Cortex of kidney (tissue), 1 donor: ENCODE measurements around the gene TGFB1.

ENCODE experiments used
- DNase-seq: peaks from one replicate; lab custom pipeline; 2025; lab: John Stamatoyannopoulos, UW

Gene TGFB1

DNA sequence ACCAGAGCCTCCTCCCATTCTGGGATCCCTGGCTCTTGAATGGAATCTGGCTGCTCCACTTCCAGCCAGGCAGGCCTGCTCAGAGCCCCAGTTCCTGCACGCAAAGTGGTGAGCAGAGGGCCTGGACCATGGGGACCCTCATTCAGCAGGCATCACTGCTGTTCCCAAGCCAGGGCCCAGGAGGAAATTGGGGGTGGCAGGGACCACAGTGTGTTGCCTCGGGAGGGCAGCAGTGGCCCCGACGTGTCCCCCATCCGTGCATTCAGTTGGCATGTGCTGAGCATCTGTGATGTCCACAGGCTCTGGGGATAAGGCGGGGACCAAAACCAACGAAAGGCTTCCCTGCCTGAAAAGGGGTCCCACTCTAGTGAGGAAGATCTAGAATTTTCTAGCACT is 32.5 kb downstream of the TGFB1 start:
- no peak for DNase-seq

GRCh38 chr19:41320568-41320967 is 33.2 kb downstream of the TGFB1 start:
- DNase-seq: no peak

DNA sequence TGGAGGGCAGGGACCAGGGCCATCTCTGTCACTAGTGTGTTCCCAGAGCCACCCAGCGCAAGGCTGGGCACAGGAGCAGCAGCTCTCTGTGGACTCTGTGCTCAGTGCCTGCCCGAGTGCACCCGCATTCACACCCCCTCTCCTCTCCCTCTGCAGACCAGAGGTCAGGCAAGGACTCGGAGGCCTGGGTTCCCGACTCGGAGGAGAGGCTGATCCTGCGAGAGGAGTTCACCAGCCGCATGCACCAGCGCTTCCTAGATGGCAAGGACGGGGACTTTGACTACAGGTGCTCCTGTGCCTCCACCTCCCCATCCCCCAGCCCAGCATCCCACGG is 33.6 kb downstream of the TGFB1 start:
- DNase-seq: no peak

DNA sequence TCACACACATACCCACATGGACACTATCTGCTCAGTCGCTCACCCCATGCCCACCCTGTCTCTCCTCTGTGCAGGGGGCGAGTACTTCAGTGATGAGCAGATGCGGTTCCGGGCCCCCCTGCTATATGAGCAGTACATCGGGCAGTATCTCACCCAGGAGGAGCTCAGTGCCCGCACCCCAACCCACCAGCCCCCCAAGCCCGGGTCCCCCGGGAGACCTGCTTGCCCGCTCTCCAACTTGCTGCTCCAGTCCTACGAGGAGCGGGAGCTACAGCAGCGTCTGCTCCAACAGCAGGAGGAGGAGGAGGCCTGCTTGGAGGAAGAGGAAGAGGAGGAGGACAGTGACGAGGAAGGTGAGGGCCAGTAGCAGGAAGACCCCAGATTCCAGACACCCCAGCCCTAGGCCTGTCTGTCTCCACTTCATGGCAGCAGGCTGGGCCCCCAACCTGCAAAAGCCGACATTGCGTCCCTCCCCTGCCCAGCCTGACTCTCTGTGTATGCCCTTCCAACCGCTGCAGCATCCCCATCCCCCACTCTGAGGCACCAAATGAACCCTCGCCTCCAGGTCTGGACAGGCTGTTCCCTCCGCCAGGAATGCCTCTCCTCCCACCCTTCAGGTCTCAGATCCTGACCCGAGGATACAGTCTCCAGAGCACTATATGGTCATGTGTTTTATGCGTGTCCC is 34.1 kb downstream of the TGFB1 start:
- no peak for DNase-seq

- no peak for DNase-seq
Measured at GRCh38 chr19:41318696-41319499, 34.8 kb downstream of the TGFB1 start.

DNA sequence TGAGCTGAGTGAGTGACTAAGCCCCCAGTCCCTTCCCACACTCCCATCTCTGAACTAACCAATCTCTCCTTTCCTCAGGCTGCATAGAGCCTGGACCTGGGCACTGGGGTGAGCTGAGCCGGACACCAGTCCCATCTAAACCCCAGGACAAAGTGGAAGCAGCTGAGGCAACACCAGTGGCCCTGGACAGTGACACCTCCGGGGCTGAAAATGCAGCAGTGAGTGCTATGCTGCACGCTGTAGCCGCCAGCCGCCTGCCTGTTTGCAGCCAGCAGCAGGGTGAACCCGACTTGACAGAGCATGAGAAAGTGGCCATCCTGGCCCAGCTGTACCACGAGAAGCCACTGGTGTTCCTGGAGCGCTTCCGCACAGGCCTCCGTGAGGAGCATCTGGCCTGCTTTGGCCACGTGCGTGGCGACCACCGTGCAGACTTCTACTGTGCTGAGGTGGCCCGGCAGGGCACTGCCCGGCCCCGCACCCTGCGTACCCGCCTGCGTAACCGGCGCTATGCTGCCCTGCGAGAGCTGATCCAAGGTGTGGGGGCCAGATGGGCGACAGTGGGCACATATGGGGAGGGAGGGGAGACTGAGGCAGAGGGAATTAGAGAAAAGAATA is 37.3 kb downstream of the TGFB1 start:
- DNase-seq: no peak

- DNase-seq: no peak
Measured at GRCh38 chr19:41311613-41312012, 42.1 kb downstream of the TGFB1 start.

DNA sequence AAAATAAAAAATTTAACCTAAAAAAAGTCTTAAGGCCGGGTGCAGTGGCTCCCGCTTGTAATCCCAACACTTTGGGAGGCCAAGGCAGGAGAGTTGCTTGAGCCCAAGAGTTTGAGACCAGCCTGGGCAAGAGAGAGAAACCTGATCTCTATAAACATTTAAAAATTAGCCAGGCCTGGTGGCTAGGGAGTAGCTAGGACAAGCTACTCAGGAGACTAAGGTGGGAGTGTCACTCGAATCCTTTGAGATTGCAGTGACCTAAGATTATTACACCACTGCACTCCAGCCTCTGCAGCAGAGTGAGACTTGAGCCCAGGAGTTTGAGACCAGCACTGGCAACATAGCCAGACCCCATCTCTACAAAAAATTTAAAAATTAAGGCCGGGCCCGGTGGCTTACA is 42.6 kb downstream of the TGFB1 start:
- DNase-seq: no peak

GRCh38 chr19:41310033-41310831 is 43.5 kb downstream of the TGFB1 start, which contains the start of gene CCDC97:
Gene CCDC97 (plus strand): TSS chr19:41310172. CDS start chr19:41310311, 139 bp downstream.
- no peak for DNase-seq

GRCh38 chr19:41309180-41310032 is 44.3 kb downstream of the TGFB1 start:
- no peak for DNase-seq

GRCh38 chr19:41308450-41309179 is 45.1 kb downstream of the TGFB1 start:
- DNase-seq: no peak

DNA sequence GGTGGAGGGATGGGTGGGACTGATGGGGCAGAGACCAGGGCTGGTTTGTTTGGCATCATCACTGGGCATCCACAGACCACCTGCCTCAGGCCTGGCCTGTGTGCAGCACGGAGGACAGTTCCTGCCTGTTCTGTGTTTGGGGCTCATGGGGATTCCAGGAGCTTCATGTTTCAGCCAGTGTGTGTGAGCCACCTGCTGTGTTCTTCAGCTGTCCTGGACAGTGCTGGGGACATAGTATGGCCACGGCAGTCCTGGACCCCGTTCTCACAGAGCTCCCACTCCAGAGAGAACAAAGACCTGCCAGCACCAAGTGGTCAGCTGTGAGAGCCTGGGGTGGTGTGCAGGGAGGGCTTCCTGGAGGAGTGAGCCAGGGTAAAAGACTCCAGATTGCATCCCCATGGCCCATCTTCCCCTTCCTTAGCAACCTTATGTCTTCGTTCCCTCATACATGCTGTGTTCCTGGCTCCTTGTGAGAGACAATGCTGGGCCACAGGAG is 45.7 kb downstream of the TGFB1 start:
- no peak for DNase-seq

DNA sequence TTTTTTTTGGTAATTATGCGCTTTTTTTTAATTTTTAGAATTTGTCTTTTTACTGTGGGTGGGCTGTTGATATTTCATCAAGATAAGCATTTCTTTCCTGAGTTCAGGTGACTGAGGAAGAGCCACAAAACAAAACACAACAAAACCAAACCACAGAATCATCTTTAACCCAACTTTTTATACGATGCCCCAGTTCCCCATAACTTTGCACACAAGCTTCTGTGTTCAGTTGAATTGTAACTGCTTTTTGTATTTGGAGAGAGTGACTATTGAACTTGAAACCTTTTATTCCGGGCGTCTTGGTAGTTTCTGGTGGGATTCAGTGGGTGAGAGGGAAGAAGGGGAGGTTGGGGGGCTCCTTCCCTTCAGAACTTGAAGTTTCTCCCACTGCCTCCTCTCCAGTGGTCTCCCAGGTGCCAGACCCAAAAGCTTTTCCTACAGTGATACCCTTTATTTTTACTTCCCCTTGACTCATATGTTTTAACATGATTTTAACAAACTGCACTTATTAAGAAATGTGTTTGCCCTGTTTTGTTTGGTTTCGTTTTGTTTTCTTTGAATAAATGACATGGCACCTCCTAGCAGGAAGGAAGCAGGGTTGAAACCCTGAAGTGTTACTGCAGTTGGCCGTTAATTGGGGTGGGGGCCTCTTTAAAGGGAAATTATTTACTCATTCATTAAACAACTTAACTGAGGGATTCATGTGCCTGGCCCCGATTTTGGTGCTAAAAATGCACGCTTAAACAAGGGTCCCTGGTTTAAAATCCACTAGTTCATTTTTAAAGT is 46.4 kb downstream of the TGFB1 start:
- DNase-seq: no peak

GRCh38 chr19:41305927-41306793 is 47.6 kb downstream of the TGFB1 start:
- no peak for DNase-seq

DNA sequence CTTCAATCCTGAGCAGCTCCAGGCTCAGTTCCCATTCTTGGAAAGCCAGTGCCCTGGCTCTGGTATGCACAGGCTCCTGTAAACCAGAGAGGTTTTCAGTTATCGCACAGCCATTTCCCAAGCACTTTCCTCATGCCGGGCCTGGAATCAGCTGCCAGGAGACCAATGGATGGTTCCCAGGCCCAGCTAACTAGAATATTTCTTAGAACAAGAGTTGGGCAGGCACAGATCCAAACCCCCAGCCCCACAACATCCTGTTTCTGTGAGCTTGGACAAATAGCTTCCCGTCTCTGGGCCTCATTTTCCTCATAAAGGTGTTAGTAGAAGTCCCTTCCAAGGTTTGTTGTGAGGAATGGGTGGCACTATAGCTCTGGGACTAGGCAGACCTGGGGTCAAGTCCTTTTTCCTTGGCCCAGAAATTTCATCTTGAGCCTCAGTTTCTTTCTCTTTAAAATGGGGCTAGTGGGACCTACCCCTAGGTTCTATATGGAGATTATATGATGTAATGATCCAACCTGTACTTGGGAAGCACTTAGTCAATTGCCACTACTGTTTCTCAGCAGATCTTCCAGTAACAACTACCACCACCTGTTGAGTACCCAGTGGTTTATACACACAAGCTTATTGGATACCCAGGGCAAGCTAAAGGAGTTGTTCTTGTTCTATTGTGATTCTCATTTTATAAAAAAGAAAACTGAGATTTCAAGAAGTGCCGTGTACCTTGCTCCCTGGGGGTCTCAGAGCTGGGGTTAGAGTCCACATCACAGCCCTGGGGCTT is 48.8 kb downstream of the TGFB1 start:
- DNase-seq: no peak

DNA sequence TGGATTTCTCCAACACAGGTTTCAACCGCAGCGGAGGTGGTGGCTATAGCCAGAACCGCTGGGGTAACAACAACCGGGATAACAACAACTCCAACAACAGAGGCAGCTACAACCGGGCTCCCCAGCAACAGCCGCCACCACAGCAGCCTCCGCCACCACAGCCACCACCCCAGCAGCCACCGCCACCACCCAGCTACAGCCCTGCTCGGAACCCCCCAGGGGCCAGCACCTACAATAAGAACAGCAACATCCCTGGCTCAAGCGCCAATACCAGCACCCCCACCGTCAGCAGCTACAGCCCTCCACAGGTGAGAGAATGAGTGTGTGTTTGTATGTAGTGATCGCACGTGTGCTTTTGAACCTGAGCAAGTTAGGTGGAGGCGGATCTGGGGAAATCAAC is 49.8 kb downstream of the TGFB1 start:
- DNase-seq: no peak

- DNase-seq: no peak
Measured at GRCh38 chr19:41302624-41303351, 50.9 kb downstream of the TGFB1 start.
